ENCODE data around the gene CALML4. TPM values are rescaled to one million over a fixed set of nuclear protein-coding genes. Genes with fewer than 3 reads are reported as not detected.

Gene CALML4
- total RNA-seq, 6 donors from 2014 or later, result 3.6 to 33.7 (median 7.0) TPM

GRCh38 chr15:68220489-68220888 is 15.4 kb upstream of the CALML4 start:
- WGBS, 2 donors, result 98% methylated on average over 2 of the region's 2 CpGs
- Histone ChIP-seq H3K4me3 (no peak overlapping the region), H3K4me1 (peaks cover 0 to 2% (median 0%) of the 10 kb centered on the region in 4 donors), H3K36me3 (peaks cover 0 to 10% (median 1%) of the 10 kb centered on the region in 4 donors), H3K9me3 (no peaks in the 10 kb centered on the region), H3K27me3 (no peaks in the 10 kb centered on the region), H3K27ac (no peak overlapping the region)
- no peak for TF ChIP-seq CTCF (IDR thresholded peaks at IDR 0.05)
- DNase-seq (no peak), ATAC-seq (ENCODE audit: low FRiP score in 2 of 2) (no peak)

GRCh38 chr15:68218847-68219798 is 14.0 kb upstream of the CALML4 start:
- Histone ChIP-seq H3K27me3 (no peaks in the 10 kb centered on the region), H3K36me3 (peaks cover 0 to 10% (median 1%) of the 10 kb centered on the region in 4 donors), H3K4me1 (peaks cover 0 to 9% (median 0%) of the 10 kb centered on the region in 4 donors), H3K4me3 (no peak overlapping the region), H3K9me3 (no peaks in the 10 kb centered on the region), H3K27ac (no peak overlapping the region)
- ATAC-seq (ENCODE audit: low FRiP score in 2 of 2), result no peak
- TF ChIP-seq POLR2A (IDR thresholded peaks at IDR 0.05) (no peak), CTCF (IDR thresholded peaks at IDR 0.05) (no peak), POLR2AphosphoS5 (IDR thresholded peaks at IDR 0.05) (no peak), EP300 (IDR thresholded peaks at IDR 0.05) (no peak)
- DNase-seq, result no peak
- WGBS, 2 donors, result 89 to 93% methylated on average over 8 to 9 of the region's 9 CpGs

- H3K27me3 ChIP-seq, result no peaks in the 10 kb centered on the region
- WGBS, 2 donors, result 97 to 100% methylated on average over 6 to 8 of the region's 8 CpGs
- TF ChIP-seq POLR2AphosphoS5 (IDR thresholded peaks at IDR 0.05) (no peak), CTCF (IDR thresholded peaks at IDR 0.05) (no peak), EP300 (IDR thresholded peaks at IDR 0.05) (no peak)
- ATAC-seq (ENCODE audit: low FRiP score in 2 of 2) (no peak), DNase-seq (no peak)
- H3K4me3 ChIP-seq, result no peak overlapping the region
- peaks cover 0 to 10% (median 1%) of the 10 kb centered on the region in 4 donors for H3K36me3 ChIP-seq
- H3K27ac ChIP-seq, result no peak overlapping the region
- H3K9me3 ChIP-seq, result no peaks in the 10 kb centered on the region
- H3K4me1 ChIP-seq, result peaks cover 0 to 9% (median 0%) of the 10 kb centered on the region in 4 donors
These were observed 13.2 kb upstream of the CALML4 start for GRCh38 chr15:68218331-68218730.

- H3K27me3 ChIP-seq, result no peaks in the 10 kb centered on the region
- WGBS, 2 donors, result 87 to 94% methylated on average over 4 of the region's 4 CpGs
- H3K36me3 ChIP-seq, result peaks cover 0 to 10% (median 1%) of the 10 kb centered on the region in 4 donors
- DNase-seq, result no peak
- no peak overlapping the region for H3K4me3 ChIP-seq
- H3K4me1 ChIP-seq, result peaks cover 0 to 9% (median 0%) of the 10 kb centered on the region in 4 donors
- no peaks in the 10 kb centered on the region for H3K9me3 ChIP-seq
- H3K27ac ChIP-seq, result no peak overlapping the region
- TF ChIP-seq POLR2AphosphoS5 (IDR thresholded peaks at IDR 0.05) (no peak), CTCF (IDR thresholded peaks at IDR 0.05) (no peak), POLR2A (IDR thresholded peaks at IDR 0.05) (no peak), EP300 (IDR thresholded peaks at IDR 0.05) (no peak)
- ATAC-seq (ENCODE audit: low FRiP score in 2 of 2), result no peak
These were observed 12.2 kb upstream of the CALML4 start for GRCh38 chr15:68217341-68217740.
